ENCODE measurements around the gene TEAD4.

TEAD4 gene

DNA sequence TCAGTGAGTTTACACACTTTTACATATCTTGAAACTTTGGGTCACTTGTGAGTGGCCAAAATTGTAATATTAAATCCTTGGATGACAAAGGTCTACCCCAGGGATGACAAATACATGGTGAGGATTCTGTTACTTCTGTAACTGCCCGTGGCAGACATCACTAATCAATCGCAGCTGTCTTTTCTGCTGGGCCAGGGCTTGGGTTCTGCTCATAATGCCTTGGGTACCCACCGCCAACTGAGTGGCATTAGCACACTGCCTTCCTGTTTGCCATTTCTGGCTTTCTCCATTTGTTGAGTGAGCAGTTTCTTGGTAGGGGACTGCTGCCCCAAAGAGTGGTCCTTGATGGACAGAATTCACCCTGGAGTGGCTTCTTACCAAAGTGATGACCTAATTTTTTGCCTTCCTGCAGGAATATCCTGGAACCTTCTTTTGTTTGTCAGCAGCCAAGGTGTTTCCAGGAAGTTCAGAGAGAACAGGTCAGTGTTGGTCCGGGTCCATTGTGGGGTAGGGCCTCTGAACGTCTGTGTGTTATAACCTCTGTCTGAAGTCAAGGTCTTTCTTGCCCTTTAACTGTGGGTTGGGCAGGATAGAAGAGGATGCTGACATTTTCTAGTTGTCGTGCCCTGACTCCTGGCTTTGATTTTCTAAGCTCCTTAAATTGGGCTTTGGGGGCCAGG lies 124.2 kb downstream of the TEAD4 start:
- no peak for DNase-seq (ENCODE audit: low spot score)

- no peak for DNase-seq (ENCODE audit: low spot score)
These were observed 124.7 kb downstream of the TEAD4 start for GRCh38 chr12:3083921-3084347.

DNA sequence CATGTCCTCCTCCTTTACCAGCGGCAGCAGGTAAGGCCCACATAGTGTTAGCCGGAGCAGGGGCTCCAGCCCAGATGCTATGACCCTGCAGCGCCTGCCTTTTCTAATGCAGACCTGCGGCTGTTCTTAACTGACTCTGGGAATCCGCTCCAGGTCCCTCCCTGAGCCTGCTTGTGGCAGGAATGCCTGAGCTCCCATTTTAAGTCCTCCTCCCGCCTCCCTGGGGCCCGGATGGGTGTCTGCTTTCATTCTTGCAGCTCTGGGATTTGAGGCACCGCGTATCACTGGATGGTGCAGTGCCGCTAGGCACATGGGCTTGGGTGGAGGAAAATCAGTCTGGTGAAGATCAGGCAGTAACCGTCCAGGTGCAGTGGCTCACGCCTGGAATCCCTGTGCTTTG lies 125.5 kb downstream of the TEAD4 start:
- no peak for DNase-seq (ENCODE audit: low spot score)

DNA sequence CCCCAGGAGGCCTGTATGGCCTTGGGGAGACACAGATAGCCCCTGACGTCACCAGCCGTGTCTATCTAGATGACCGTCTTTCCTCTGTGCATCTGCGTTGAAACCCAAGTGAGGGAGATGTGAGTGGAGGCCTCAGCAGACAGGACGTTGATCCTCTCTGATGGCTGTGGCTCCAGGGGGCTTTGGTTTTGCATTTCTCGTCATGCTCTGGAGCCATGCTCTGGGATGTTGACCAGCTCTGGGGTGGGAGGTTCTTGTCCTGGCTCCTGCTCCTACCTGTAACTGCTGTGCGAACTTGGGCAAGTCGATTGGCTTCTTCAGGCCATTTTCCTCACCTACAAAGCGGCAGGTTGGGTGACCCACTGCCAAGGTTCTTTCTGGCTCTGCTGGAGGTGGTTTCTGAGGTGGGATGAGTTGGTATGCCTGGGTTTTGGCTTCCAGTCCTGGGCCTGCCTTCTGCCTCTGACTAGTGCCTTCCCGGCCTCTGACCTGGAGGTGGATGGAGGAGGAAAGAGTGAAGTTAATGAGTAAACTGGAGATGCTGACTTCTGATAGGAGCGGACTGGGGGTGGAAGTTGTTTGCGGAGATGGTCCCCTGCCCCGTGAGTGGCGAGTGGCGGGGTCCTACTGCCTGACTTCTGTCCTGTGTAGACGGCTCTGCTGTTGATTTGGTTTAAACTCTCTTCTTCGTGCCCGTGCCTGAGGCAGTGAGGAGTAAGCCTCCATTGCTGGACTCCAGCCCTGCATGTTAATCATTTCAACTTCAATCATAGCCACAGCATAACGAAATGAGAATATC lies 126.3 kb downstream of the TEAD4 start:
- no peak for DNase-seq (ENCODE audit: low spot score)

DNA sequence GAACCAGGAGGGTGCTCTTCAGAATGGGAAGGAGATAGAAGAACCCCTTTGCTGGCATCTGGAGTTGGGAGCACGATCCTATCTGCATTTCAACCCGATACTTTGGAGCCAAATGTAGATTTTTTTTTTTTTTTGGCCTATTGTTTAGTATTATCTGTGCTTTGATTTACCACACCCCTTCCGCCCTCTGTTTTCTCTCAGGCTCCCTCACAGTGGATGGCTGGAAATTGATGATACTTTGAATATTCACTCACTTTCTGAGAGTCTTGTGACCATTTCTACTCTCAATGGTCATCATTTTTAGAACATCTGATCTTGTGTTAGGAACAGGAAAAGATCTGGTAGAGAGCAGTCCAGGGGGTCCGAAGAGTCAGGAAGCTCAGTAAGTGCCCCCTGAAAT lies 127.0 kb downstream of the TEAD4 start:
- DNase-seq (ENCODE audit: low spot score): no peak

- DNase-seq (ENCODE audit: low spot score): no peak
These were observed 127.6 kb downstream of the TEAD4 start for GRCh38 chr12:3086729-3087323.

DNA sequence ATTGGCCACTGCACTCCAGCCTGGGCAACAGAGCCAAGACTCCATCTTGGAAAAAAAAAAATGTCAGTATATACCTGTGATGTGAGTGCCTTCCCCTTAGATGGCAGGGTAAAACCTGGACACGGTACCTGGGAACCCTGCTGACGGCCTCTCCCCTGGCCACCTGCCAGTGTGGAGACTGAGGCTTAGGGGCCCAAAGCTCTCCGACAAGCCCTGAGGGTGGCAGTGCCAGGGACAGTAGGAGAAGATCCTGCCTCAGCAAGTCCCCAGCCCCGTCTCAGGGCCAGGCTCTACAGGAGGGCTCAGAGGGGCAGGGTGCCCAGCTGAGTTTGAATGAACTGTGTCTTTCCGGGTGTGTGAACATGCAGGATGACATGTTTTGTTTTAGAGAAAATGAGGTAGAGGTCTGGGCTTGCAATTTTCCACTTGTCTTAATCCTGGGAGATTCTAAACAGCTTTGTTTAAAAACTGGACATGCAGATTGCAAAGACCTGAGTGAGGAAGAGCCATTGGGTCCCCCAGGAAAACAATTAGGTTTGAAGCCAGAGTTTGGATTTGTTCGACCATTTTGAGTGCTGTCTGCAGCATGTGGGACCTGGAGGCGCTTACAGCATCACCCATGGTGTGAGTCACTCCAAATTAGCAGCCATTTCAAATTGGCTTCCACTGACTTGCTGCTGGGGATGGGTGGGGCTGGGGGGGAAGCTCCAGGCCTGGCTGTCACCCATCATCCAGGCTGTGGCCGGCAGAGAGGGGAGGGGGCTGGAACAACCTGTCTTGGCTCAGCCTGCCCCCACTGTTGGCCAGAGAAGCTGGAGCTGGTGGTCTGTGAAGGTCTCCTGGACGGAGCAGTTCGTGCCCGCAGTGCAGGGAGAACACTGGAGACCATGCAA lies 128.8 kb downstream of the TEAD4 start:
- DNase-seq (ENCODE audit: low spot score): no peak

DNA sequence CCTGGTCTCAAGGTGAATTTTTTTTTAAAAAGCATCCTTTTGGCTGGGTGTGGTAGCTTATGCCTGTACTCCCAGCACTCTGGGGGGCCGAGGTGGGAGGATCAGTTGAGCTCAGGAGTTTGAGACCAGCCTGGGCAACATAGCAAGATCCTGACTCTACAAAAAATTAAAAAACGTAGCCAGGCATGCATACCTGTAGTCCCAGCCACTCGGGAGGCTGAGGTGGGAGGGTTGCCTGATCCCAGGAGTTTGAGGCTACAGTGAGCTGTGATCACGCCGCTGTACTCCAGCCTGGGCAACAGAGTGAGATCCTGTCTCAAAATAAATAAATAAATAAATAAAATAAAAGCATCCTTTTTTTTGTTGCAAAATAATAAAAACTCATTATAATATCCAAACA lies 130.4 kb downstream of the TEAD4 start:
- DNase-seq (ENCODE audit: low spot score): no peak

Measured in NAMALWA (cell line).